HepG2 (cell line): ENCODE data around the gene PFAS. TPM values are rescaled to one million over a fixed set of nuclear protein-coding genes. Genes with fewer than 3 reads are reported as not detected.
A peak's percentile ranks its signal among the peaks of the same experiment; 100 is the strongest.

ENCODE experiments used
- HHEX ChIP-seq: IDR thresholded peaks from 2 replicates; pipeline ENCODE4 v1.6.1; 2016; ENCODE audit warnings: control low read depth
- HOXD1 ChIP-seq: sonication (generic); formaldehyde crosslinking; IDR thresholded peaks from 2 replicates; pipeline ENCODE4 v1.5.0; 2020; ENCODE audit warnings: missing genetic modification reagents
- NBN ChIP-seq: fragments of 450-650 bp; conservative IDR thresholded peaks from 2 replicates; pipeline ENCODE4 v1.6.1; 2017
- NR2F6 ChIP-seq, 2 experiments: IDR thresholded peaks; 2 replicates each; pipeline ENCODE4 v1.6.1; 2016; ENCODE audit warnings: antibody characterized with exemption in 1 of 2, mild to moderate bottlenecking in 1 of 2
- PRPF4 ChIP-seq: fragments of 200-400 bp; formaldehyde crosslinking; IDR thresholded peaks from 2 replicates; pipeline ENCODE4 v1.6.1; 2016; ENCODE audit warnings: low read length, low read depth; ENCODE audit not compliant: poor library complexity, severe bottlenecking
- SNAI1 ChIP-seq: sonication (generic); formaldehyde crosslinking; IDR thresholded peaks from 2 replicates; pipeline ENCODE4 v1.5.0; 2020; ENCODE audit warnings: mild to moderate bottlenecking, missing genetic modification reagents, borderline replicate concordance
- ZFAT ChIP-seq: sonication (generic); formaldehyde crosslinking; conservative IDR thresholded peaks from 2 replicates; pipeline ENCODE4 v1.8.1; 2023; ENCODE audit warnings: missing genetic modification reagents, inconsistent platforms
- ZNF709 ChIP-seq: sonication (generic); formaldehyde crosslinking; IDR thresholded peaks from 2 replicates; pipeline ENCODE4 v1.5.0; 2020; ENCODE audit warnings: mild to moderate bottlenecking, missing genetic modification reagents
- polyA plus RNA-seq, 8 experiments: library from polyadenylated mRNA; depleted of rRNA in 3 of 8; stranded (reverse) in 7 of 8; unstranded in 1 of 8; fragments of >200 nt; fragmentation: Illumina TruSeq in 4 of 8; extraction: Trizol in 4 of 8; gene quantifications; 2 replicates each; pipeline versions ENCODE4 v1.2.1 to v1.2.3, GENCODE V29; 2011 to 2016; ENCODE audit warnings: low read depth in 4 of 8, missing spikeins in 1 of 8, mixed read lengths in 1 of 8; ENCODE audit not compliant: insufficient read depth in 1 of 8
- total RNA-seq, 5 experiments: library from RNA; depleted of rRNA; stranded (reverse); fragments of >200 nt; fragmentation: Illumina TruSeq; extraction: Trizol; gene quantifications; 2 replicates each; pipeline ENCODE4 v1.2.3, GENCODE V29; 2016; ENCODE audit warnings: low read depth in 1 of 5
- TF ChIP-seq, protein P1 (sequence below): sonication (generic); formaldehyde crosslinking; IDR thresholded peaks from 2 replicates; pipeline ENCODE4 v1.5.0; 2020; ENCODE audit warnings: mild to moderate bottlenecking, missing genetic modification reagents, borderline replicate concordance
- TF ChIP-seq, protein P2 (sequence below): sonication (generic); formaldehyde crosslinking; IDR thresholded peaks from 2 replicates; pipeline ENCODE4 v1.4.0; 2020; ENCODE audit warnings: mild to moderate bottlenecking, missing genetic modification reagents
- TF ChIP-seq, protein P3 (sequence below): sonication (generic); formaldehyde crosslinking; IDR thresholded peaks from 2 replicates; pipeline ENCODE4 v1.4.0; 2020; ENCODE audit warnings: missing genetic modification reagents
- TF ChIP-seq, protein P4 (sequence below): sonication (generic); formaldehyde crosslinking; IDR thresholded peaks from 2 replicates; pipeline ENCODE4 v1.5.1; 2020; ENCODE audit warnings: missing genetic modification reagents, mild to moderate bottlenecking, borderline replicate concordance

The PFAS gene
- total and polyA plus RNA-seq, 2 of the 13 experiments (the other 11 are each of a cell fraction or from before 2014, with no cell fraction given): 49.4 to 58.2 TPM

DNA sequence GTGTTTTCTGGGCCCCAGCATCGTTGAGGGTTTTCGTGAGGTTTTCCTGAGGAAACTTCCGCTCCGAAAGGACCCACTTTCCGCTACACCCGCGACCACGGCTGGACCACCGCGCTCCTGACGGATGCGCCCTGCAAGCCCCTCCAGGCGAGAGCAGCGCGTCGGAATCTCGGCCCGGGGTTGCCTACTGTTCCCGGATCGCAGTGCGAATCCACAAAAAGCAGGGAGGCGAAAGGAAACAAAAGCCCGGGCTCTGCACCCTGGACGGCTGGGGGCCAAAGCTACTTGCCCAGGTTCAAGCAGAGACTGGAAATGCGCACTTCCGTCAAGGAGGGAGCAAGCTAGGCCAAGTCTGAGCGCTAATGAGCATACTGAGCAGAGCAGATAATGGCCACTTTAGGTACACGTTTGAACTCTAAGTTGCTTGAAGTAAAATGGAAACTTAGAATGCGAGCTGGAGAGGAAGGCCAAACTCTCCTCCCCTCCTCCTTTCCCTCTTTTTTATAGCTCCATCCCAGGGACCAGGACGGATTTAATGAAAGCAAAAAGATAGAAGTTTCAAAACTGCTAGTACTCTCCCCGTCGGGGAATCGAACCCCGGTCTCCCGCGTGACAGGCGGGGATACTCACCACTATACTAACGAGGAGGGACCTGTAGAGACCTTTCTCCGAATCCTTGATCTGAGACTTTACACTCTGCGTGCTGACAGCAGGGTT lies 27.3 kb upstream of the PFAS start (continued):
- TF ChIP-seq, protein P1, sequence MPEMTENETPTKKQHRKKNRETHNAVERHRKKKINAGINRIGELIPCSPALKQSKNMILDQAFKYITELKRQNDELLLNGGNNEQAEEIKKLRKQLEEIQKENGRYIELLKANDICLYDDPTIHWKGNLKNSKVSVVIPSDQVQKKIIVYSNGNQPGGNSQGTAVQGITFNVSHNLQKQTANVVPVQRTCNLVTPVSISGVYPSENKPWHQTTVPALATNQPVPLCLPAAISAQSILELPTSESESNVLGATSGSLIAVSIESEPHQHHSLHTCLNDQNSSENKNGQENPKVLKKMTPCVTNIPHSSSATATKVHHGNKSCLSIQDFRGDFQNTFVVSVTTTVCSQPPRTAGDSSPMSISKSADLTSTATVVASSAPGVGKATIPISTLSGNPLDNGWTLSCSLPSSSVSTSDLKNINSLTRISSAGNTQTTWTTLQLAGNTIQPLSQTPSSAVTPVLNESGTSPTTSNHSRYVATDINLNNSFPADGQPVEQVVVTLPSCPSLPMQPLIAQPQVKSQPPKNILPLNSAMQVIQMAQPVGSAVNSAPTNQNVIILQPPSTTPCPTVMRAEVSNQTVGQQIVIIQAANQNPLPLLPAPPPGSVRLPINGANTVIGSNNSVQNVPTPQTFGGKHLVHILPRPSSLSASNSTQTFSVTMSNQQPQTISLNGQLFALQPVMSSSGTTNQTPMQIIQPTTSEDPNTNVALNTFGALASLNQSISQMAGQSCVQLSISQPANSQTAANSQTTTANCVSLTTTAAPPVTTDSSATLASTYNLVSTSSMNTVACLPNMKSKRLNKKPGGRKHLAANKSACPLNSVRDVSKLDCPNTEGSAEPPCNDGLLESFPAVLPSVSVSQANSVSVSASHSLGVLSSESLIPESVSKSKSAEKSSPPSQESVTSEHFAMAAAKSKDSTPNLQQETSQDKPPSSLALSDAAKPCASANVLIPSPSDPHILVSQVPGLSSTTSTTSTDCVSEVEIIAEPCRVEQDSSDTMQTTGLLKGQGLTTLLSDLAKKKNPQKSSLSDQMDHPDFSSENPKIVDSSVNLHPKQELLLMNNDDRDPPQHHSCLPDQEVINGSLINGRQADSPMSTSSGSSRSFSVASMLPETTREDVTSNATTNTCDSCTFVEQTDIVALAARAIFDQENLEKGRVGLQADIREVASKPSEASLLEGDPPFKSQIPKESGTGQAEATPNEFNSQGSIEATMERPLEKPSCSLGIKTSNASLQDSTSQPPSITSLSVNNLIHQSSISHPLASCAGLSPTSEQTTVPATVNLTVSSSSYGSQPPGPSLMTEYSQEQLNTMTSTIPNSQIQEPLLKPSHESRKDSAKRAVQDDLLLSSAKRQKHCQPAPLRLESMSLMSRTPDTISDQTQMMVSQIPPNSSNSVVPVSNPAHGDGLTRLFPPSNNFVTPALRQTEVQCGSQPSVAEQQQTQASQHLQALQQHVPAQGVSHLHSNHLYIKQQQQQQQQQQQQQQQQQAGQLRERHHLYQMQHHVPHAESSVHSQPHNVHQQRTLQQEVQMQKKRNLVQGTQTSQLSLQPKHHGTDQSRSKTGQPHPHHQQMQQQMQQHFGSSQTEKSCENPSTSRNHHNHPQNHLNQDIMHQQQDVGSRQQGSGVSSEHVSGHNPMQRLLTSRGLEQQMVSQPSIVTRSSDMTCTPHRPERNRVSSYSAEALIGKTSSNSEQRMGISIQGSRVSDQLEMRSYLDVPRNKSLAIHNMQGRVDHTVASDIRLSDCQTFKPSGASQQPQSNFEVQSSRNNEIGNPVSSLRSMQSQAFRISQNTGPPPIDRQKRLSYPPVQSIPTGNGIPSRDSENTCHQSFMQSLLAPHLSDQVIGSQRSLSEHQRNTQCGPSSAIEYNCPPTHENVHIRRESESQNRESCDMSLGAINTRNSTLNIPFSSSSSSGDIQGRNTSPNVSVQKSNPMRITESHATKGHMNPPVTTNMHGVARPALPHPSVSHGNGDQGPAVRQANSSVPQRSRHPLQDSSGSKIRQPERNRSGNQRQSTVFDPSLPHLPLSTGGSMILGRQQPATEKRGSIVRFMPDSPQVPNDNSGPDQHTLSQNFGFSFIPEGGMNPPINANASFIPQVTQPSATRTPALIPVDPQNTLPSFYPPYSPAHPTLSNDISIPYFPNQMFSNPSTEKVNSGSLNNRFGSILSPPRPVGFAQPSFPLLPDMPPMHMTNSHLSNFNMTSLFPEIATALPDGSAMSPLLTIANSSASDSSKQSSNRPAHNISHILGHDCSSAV (CRISPR knock-in tag): no peak
- no peak for TF ChIP-seq SNAI1 (CRISPR knock-in tag)
- no peak for TF ChIP-seq HHEX (CRISPR knock-in tag)
- TF ChIP-seq PRPF4: peak; percentile 49
- TF ChIP-seq ZNF709 (CRISPR knock-in tag): no peak
- TF ChIP-seq, protein P2, sequence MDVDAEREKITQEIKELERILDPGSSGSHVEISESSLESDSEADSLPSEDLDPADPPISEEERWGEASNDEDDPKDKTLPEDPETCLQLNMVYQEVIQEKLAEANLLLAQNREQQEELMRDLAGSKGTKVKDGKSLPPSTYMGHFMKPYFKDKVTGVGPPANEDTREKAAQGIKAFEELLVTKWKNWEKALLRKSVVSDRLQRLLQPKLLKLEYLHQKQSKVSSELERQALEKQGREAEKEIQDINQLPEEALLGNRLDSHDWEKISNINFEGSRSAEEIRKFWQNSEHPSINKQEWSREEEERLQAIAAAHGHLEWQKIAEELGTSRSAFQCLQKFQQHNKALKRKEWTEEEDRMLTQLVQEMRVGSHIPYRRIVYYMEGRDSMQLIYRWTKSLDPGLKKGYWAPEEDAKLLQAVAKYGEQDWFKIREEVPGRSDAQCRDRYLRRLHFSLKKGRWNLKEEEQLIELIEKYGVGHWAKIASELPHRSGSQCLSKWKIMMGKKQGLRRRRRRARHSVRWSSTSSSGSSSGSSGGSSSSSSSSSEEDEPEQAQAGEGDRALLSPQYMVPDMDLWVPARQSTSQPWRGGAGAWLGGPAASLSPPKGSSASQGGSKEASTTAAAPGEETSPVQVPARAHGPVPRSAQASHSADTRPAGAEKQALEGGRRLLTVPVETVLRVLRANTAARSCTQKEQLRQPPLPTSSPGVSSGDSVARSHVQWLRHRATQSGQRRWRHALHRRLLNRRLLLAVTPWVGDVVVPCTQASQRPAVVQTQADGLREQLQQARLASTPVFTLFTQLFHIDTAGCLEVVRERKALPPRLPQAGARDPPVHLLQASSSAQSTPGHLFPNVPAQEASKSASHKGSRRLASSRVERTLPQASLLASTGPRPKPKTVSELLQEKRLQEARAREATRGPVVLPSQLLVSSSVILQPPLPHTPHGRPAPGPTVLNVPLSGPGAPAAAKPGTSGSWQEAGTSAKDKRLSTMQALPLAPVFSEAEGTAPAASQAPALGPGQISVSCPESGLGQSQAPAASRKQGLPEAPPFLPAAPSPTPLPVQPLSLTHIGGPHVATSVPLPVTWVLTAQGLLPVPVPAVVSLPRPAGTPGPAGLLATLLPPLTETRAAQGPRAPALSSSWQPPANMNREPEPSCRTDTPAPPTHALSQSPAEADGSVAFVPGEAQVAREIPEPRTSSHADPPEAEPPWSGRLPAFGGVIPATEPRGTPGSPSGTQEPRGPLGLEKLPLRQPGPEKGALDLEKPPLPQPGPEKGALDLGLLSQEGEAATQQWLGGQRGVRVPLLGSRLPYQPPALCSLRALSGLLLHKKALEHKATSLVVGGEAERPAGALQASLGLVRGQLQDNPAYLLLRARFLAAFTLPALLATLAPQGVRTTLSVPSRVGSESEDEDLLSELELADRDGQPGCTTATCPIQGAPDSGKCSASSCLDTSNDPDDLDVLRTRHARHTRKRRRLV (CRISPR knock-in tag): 0 out of 2 replicates have a peak, but pooled peaks have one; percentile 11
- TF ChIP-seq NBN: no peak
- 0 out of 2 replicates have a peak, but pooled peaks have one; percentile 11 for TF ChIP-seq NR2F6 (IDR thresholded peaks at IDR 0.05)
- no peak for TF ChIP-seq NR2F6 (CRISPR knock-in tag; IDR thresholded peaks at IDR 0.05)
- 0 out of 2 replicates have a peak, but pooled peaks have one; percentile 9 for TF ChIP-seq ZFAT (CRISPR knock-in tag)
- TF ChIP-seq, protein P3, sequence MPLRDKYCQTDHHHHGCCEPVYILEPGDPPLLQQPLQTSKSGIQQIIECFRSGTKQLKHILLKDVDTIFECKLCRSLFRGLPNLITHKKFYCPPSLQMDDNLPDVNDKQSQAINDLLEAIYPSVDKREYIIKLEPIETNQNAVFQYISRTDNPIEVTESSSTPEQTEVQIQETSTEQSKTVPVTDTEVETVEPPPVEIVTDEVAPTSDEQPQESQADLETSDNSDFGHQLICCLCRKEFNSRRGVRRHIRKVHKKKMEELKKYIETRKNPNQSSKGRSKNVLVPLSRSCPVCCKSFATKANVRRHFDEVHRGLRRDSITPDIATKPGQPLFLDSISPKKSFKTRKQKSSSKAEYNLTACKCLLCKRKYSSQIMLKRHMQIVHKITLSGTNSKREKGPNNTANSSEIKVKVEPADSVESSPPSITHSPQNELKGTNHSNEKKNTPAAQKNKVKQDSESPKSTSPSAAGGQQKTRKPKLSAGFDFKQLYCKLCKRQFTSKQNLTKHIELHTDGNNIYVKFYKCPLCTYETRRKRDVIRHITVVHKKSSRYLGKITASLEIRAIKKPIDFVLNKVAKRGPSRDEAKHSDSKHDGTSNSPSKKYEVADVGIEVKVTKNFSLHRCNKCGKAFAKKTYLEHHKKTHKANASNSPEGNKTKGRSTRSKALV (CRISPR knock-in tag): peak; percentile 74; the same call in 1 of the 2 replicates
- TF ChIP-seq HOXD1 (CRISPR knock-in tag): peak; percentile 11; the same call in 1 of the 2 replicates
- TF ChIP-seq, protein P4, sequence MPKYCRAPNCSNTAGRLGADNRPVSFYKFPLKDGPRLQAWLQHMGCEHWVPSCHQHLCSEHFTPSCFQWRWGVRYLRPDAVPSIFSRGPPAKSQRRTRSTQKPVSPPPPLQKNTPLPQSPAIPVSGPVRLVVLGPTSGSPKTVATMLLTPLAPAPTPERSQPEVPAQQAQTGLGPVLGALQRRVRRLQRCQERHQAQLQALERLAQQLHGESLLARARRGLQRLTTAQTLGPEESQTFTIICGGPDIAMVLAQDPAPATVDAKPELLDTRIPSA: no peak
